H1 (cell line): ENCODE results near the gene VDAC2. TPM values are rescaled to one million over a fixed set of nuclear protein-coding genes. Genes with fewer than 3 reads are reported as not detected.

ENCODE experiments used
- CTCF ChIA-PET: fragments of 300-600 bp; sonication (Branson Sonifier 250); formaldehyde crosslinking; loops from one replicate; lab custom pipeline; 2021; ENCODE audit not compliant: partially characterized antibody; lab: Charles Lee
- POLR2A ChIA-PET: fragments of 300-600 bp; sonication (Branson Sonifier 250); formaldehyde crosslinking; loops from one replicate; lab custom pipeline; 2021; ENCODE audit warnings: inconsistent platforms; ENCODE audit not compliant: partially characterized antibody; lab: Charles Lee
- DNase-seq, 2 experiments: peaks; one replicate each; pipeline versions ENCODE4 v3.0.0 to v3.0.0-alpha.2; 2010 to 2022; ENCODE audit warnings: low spot score in 2 of 2, low read depth in 1 of 2, mixed read lengths in 1 of 2
- FAIRE-seq: peaks from 2 replicates; lab custom pipeline; 2011; peaks lifted over from hg19 to GRCh38; lab: Jason Lieb, UNC
- H2AFZ ChIP-seq: 2 replicates; pipeline ENCODE4 v1.8.1; 2012; ENCODE audit warnings: low read length, inconsistent platforms
- H2AK5ac ChIP-seq: 2 replicates; pipeline ENCODE4 v1.6.1; 2013; ENCODE audit warnings: low read depth, low read length
- H2BK120ac ChIP-seq: replicated peaks from 2 replicates; pipeline ENCODE3; 2013; ENCODE audit warnings: low read depth, low read length, inconsistent platforms
- H2BK12ac ChIP-seq: 2 replicates; pipeline ENCODE4 v1.6.1; 2013; ENCODE audit warnings: low read depth, low read length
- H2BK15ac ChIP-seq: 2 replicates; pipeline ENCODE4 v1.6.1; 2013; ENCODE audit warnings: low read length
- H2BK20ac ChIP-seq: 2 replicates; pipeline ENCODE4 v1.6.1; 2013; ENCODE audit warnings: low read length
- H2BK5ac ChIP-seq: 2 replicates; pipeline ENCODE4 v1.6.1; 2013; ENCODE audit warnings: low read depth, low read length
- H3K14ac ChIP-seq: 2 replicates; pipeline ENCODE4 v1.6.1; 2013; ENCODE audit warnings: inconsistent platforms; ENCODE audit not compliant: insufficient read length
- H3K18ac ChIP-seq: 2 replicates; pipeline ENCODE4 v1.6.1; 2013; ENCODE audit warnings: low read length; ENCODE audit errors: extremely low read depth
- H3K23ac ChIP-seq: 2 replicates; pipeline ENCODE4 v1.6.1; 2013; ENCODE audit warnings: inconsistent platforms; ENCODE audit not compliant: insufficient read length
- H3K23me2 ChIP-seq: 2 replicates; pipeline ENCODE4 v1.6.1; 2013; ENCODE audit warnings: low read depth, low read length
- H3K27ac ChIP-seq: 2 replicates; pipeline ENCODE4 v1.6.1; 2011; ENCODE audit warnings: low read depth, low read length, inconsistent platforms
- H3K27me3 ChIP-seq, 4 experiments: replicated peaks in 1 of 4; 1 replicate in 1 of 4; 2 replicates in 3 of 4; pipeline versions ENCODE4 v1.6.1 to v1.8.1; 2011 to 2013; ENCODE audit warnings: low read length in 3 of 4, mild to moderate bottlenecking in 3 of 4, inconsistent platforms in 2 of 4, mixed read lengths in 2 of 4, moderate library complexity in 1 of 4; ENCODE audit not compliant: control insufficient read depth in 3 of 4, insufficient read depth in 3 of 4; ENCODE audit errors: extremely low read depth in 1 of 4
- H3K36me3 ChIP-seq, 4 experiments: 2 replicates each; pipeline versions ENCODE4 v1.6.1 to v1.8.1; 2011 to 2013; ENCODE audit warnings: mild to moderate bottlenecking in 4 of 4, low read length in 3 of 4, moderate library complexity in 2 of 4, control low read depth in 1 of 4, inconsistent platforms in 1 of 4; ENCODE audit not compliant: insufficient read depth in 4 of 4, control insufficient read depth in 2 of 4
- H3K4ac ChIP-seq: replicated peaks from 2 replicates; pipeline ENCODE3; 2013; ENCODE audit warnings: low read length, low read depth, mixed read lengths, inconsistent platforms; ENCODE audit not compliant: insufficient read length
- H3K4me1 ChIP-seq, 4 experiments: replicated peaks in 1 of 4; 1 replicate in 1 of 4; 2 replicates in 3 of 4; pipeline versions ENCODE4 v1.6.1 to v1.8.1; 2011 to 2013; ENCODE audit warnings: low read length in 3 of 4, inconsistent platforms in 2 of 4, mixed read lengths in 1 of 4; ENCODE audit not compliant: insufficient read depth in 4 of 4, control insufficient read depth in 3 of 4
- H3K4me2 ChIP-seq, 2 experiments: 2 replicates each; pipeline versions ENCODE4 v1.6.1 to v1.8.1; 2011 to 2013; ENCODE audit warnings: low read depth in 2 of 2, low read length in 2 of 2, control low read depth in 1 of 2, inconsistent platforms in 1 of 2, mild to moderate bottlenecking in 1 of 2; ENCODE audit not compliant: insufficient read depth in 1 of 2
- H3K4me3 ChIP-seq, 4 experiments: fragments of 200-600, 300-600 bp in 1 of 4; sonication (generic), shearing (Covaris generic), sonication (Bioruptor Twin) in 1 of 4; 2 replicates each; pipeline versions ENCODE4 v1.5.1 to v1.8.1; 2011 to 2016; ENCODE audit warnings: low read length in 4 of 4, low read depth in 3 of 4, control low read depth in 2 of 4, inconsistent platforms in 2 of 4, mild to moderate bottlenecking in 2 of 4, mixed read lengths in 1 of 4, moderate library complexity in 1 of 4; ENCODE audit not compliant: insufficient read depth in 2 of 4; ENCODE audit errors: extremely low read depth in 1 of 4
- H3K56ac ChIP-seq: replicated peaks from 2 replicates; pipeline ENCODE3; 2013; ENCODE audit warnings: low read depth, mild to moderate bottlenecking, mixed read lengths, low read length, inconsistent platforms; ENCODE audit not compliant: insufficient read length
- H3K79me1 ChIP-seq: 2 replicates; pipeline ENCODE4 v1.6.1; 2013; ENCODE audit warnings: low read depth, low read length, control low read depth
- H3K79me2 ChIP-seq, 2 experiments: 2 replicates each; pipeline versions ENCODE4 v1.6.1 to v1.8.1; 2012 to 2013; ENCODE audit warnings: low read length in 2 of 2, mild to moderate bottlenecking in 2 of 2, inconsistent platforms in 1 of 2; ENCODE audit not compliant: insufficient read depth in 2 of 2, control insufficient read depth in 1 of 2
- H3K9ac ChIP-seq, 4 experiments: replicated peaks in 1 of 4; 1 replicate in 1 of 4; 2 replicates in 3 of 4; pipeline versions ENCODE4 v1.6.1 to v1.8.1; 2011 to 2013; ENCODE audit warnings: low read depth in 3 of 4, low read length in 3 of 4, control low read depth in 2 of 4, mild to moderate bottlenecking in 2 of 4, moderate library complexity in 2 of 4, inconsistent platforms in 1 of 4; ENCODE audit errors: extremely low read depth in 1 of 4
- H3K9me3 ChIP-seq, 2 experiments: 2 replicates each; pipeline versions ENCODE4 v1.6.1 to v1.8.1; 2012 to 2013; ENCODE audit warnings: mild to moderate bottlenecking in 2 of 2, moderate library complexity in 2 of 2, control low read depth in 1 of 2, inconsistent platforms in 1 of 2, low read depth in 1 of 2, low read length in 1 of 2, mixed read lengths in 1 of 2; ENCODE audit not compliant: insufficient read depth in 2 of 2
- H4K20me1 ChIP-seq, 2 experiments: replicated peaks in 1 of 2; 2 replicates each; pipeline versions ENCODE3 to v1.8.1; 2011 to 2013; ENCODE audit warnings: inconsistent platforms in 2 of 2, low read length in 2 of 2, mild to moderate bottlenecking in 1 of 2; ENCODE audit not compliant: insufficient read depth in 2 of 2, control insufficient read depth in 1 of 2
- H4K5ac ChIP-seq: 2 replicates; pipeline ENCODE4 v1.6.1; 2013; ENCODE audit warnings: low read length, low read depth, mixed read lengths, inconsistent platforms; ENCODE audit not compliant: insufficient read length
- H4K8ac ChIP-seq: 2 replicates; pipeline ENCODE4 v1.8.0; 2013; ENCODE audit warnings: mild to moderate bottlenecking, moderate library complexity, low read length, inconsistent platforms; ENCODE audit not compliant: insufficient read depth; ENCODE audit errors: extremely low read depth
- H4K91ac ChIP-seq: replicated peaks from 2 replicates; pipeline ENCODE3; 2013; ENCODE audit warnings: low read length, mixed read lengths, inconsistent platforms; ENCODE audit not compliant: insufficient read length
- CEBPB ChIP-seq: IDR thresholded peaks from 2 replicates; pipeline ENCODE4 v1.6.1; 2012; ENCODE audit warnings: low read depth, low read length
- CTCF ChIP-seq, 3 experiments: IDR thresholded peaks; 1 replicate in 2 of 3; 2 replicates in 1 of 3; pipeline versions ENCODE4 v1.5.1 to v1.6.1; 2011; ENCODE audit warnings: low read length in 3 of 3, mild to moderate bottlenecking in 3 of 3, inconsistent platforms in 2 of 3, low read depth in 1 of 3, moderate library complexity in 1 of 3; ENCODE audit not compliant: insufficient read depth in 1 of 3; ENCODE audit errors: control extremely low read depth in 1 of 3
- EP300 ChIP-seq, 2 experiments: IDR thresholded peaks; 1 replicate in 1 of 2; 2 replicates in 1 of 2; pipeline ENCODE4 v1.6.1; 2011 to 2012; ENCODE audit warnings: low read depth in 2 of 2, low read length in 2 of 2, mild to moderate bottlenecking in 2 of 2, borderline replicate concordance in 1 of 2, inconsistent platforms in 1 of 2, moderate library complexity in 1 of 2
- GTF2F1 ChIP-seq: IDR thresholded peaks from 2 replicates; pipeline ENCODE4 v1.6.1; 2012; ENCODE audit warnings: low read depth, low read length, improper control_type of control experiment, borderline replicate concordance
- KDM1A ChIP-seq: fragments of 200-600, 300-600 bp; sonication (generic); IDR thresholded peaks from 2 replicates; pipeline ENCODE4 v1.7.1; 2016; ENCODE audit warnings: mild to moderate bottlenecking, low read length, borderline replicate concordance
- POU5F1 ChIP-seq: IDR thresholded peaks from 2 replicates; pipeline ENCODE4 v1.6.1; 2011; ENCODE audit warnings: low read depth, mild to moderate bottlenecking, low read length, moderate library complexity
- SP1 ChIP-seq: IDR thresholded peaks from 2 replicates; pipeline ENCODE4 v1.6.1; 2011; ENCODE audit warnings: low read depth, low read length
- TAF1 ChIP-seq: IDR thresholded peaks from 2 replicates; pipeline ENCODE4 v1.6.1; 2011; ENCODE audit warnings: mild to moderate bottlenecking, low read depth, low read length
- TEAD4 ChIP-seq: IDR thresholded peaks from 2 replicates; pipeline ENCODE4 v1.6.1; 2012; ENCODE audit warnings: low read depth, low read length, inconsistent platforms, mixed read lengths
- WGBS, 2 experiments: shearing (Covaris generic) in 1 of 2; methylation state at CpG; one replicate each; pipeline versions ENCODE4 v1.1.6 to v1.1.7; 2013 to 2015; ENCODE audit warnings: low lambda C conversion rate in 2 of 2, mixed read lengths in 2 of 2, inconsistent platforms in 1 of 2, low coverage in 1 of 2, missing lambda C conversion rate in 1 of 2; ENCODE audit not compliant: insufficient replicate concordance in 2 of 2, insufficient coverage in 1 of 2, insufficient read length in 1 of 2; ENCODE audit errors: extremely low coverage in 1 of 2, missing lambda C conversion rate in 1 of 2; 5-methylcytosine and 5-hydroxymethylcytosine counted together
- polyA plus RNA-seq, 7 experiments: library from polyadenylated mRNA; depleted of rRNA in 3 of 7; stranded (reverse) in 5 of 7; unstranded in 2 of 7; fragments of >200 nt in 5 of 7; fragments of 200-250 nt in 2 of 7; gene quantifications; 1 replicate in 5 of 7; 2 replicates in 1 of 7; 4 replicates in 1 of 7; pipeline versions ENCODE4 v1.2.1 to v1.2.3, GENCODE V29; 2011 to 2013; ENCODE audit warnings: missing spikeins in 2 of 7, mixed read lengths in 2 of 7
- total RNA-seq: library from RNA; stranded (reverse); fragmentation: NEBNext Ultra II Directional; extraction: Animal tissue kit (Norgen Biotek cat#: 25700); gene quantifications from 2 replicates; pipeline ENCODE4 v1.2.1, GENCODE V29; 2021

Gene VDAC2
- total and polyA plus RNA-seq, 2 of the 8 experiments (the other 6 are each of a cell fraction or from before 2014, with no cell fraction given): 89.8 to 284 TPM

GRCh38 chr10:75272896-75273295 lies 62.3 kb downstream of the VDAC2 start:
- no peak overlapping the region for H3K27ac ChIP-seq
- H4K91ac ChIP-seq: no peak overlapping the region
- CTCF ChIA-PET: interaction anchor here (1.3 to 1.6 kb wide), 3 partner anchors 19 to 33 kb away, joined by 3 to 5 read pairs (median 3); no protein-coding TSS in a partner anchor
- H3K18ac ChIP-seq: no peak overlapping the region
- H2BK20ac ChIP-seq: no peak overlapping the region
- DNase-seq: no peak
- no peaks in the 10 kb centered on the region for H3K9me3 ChIP-seq
- TF ChIP-seq TEAD4 (no peak), POU5F1 (no peak), TAF1 (no peak), CTCF (IDR thresholded peaks at IDR 0.05; ENCODE audit: control extremely low read depth in 1 of 3, insufficient read depth in 1 of 3, low read depth in 1 of 3, low read length in 3 of 3) (no peak), KDM1A (no peak), CEBPB (no peak), SP1 (no peak), GTF2F1 (no peak), EP300 (IDR thresholded peaks at IDR 0.05; ENCODE audit: borderline replicate concordance in 1 of 2, low read depth in 2 of 2, low read length in 2 of 2) (no peak)
- TF ChIP-seq, all 59 proteins: peak for 0
- Histone ChIP-seq H2BK12ac (no peak overlapping the region), H2AFZ (no peak overlapping the region), H2BK15ac (no peak overlapping the region), H3K79me2 (no peaks in the 10 kb centered on the region), H3K14ac (no peak overlapping the region), H3K9ac (no peak overlapping the region), H3K23ac (no peak overlapping the region), H3K27me3 (no peaks in the 10 kb centered on the region), H3K4me1 (peaks cover 0 to 13% (median 8%) of the 10 kb centered on the region in 4 experiments; a peak in 5 of 7 replicates), H3K79me1 (no peaks in the 10 kb centered on the region), H2BK120ac (no peak overlapping the region), H3K23me2 (no peaks in the 10 kb centered on the region; the same call in 1 of the 2 replicates), H3K4ac (no peak overlapping the region), H3K56ac (no peak overlapping the region), H3K4me3 (no peak overlapping the region), H3K36me3 (no peaks in the 10 kb centered on the region), H4K8ac (no peak overlapping the region), H2BK5ac (no peak overlapping the region), H3K4me2 (no peak overlapping the region), H4K5ac (no peak overlapping the region), H4K20me1 (peaks cover 0 to 1% of the 10 kb centered on the region in 2 experiments), H2AK5ac (no peak overlapping the region)
- 93% methylated on average over 7 of the region's 7 CpGs; no CpG with 5 or more reads in 1 of the 2 experiments for WGBS, 2 experiments
- no peak for FAIRE-seq
- POLR2A ChIA-PET: interaction anchor here (0.5 kb wide), 1 partner anchor 18 kb away, joined by 3 read pairs; no protein-coding TSS in a partner anchor
